Left lung (tissue), 10 donors: ENCODE data around the gene TTC7B. TPM values are rescaled to one million over a fixed set of nuclear protein-coding genes. Genes with fewer than 3 reads are reported as not detected.

Source experiments
- ATAC-seq: fragments of 200-7000 bp; cut with Tn5 transposase; one replicate; pipeline ENCODE4 v1.9.1; 2020; ENCODE audit warnings: moderate library complexity
- DNase-seq, 4 donors: peaks; one replicate each; pipeline ENCODE4 v3.0.0-alpha.2; 2013 to 2020
- H3K27ac ChIP-seq, 2 donors: fragments of 200-600 bp; sonication (generic) in 1 of 2; one replicate each; pipeline versions ENCODE4 v1.5.0 to v1.8.0; 2020 to 2021
- H3K27me3 ChIP-seq, 2 donors: fragments of 200-600 bp; sonication (generic) in 1 of 2; one replicate each; pipeline versions ENCODE4 v1.5.0 to v1.8.0; 2020 to 2021
- H3K36me3 ChIP-seq, 2 donors: fragments of 200-600 bp; sonication (generic) in 1 of 2; one replicate each; pipeline versions ENCODE4 v1.5.0 to v1.8.0; 2020 to 2021
- H3K4me1 ChIP-seq, 2 donors: fragments of 200-600 bp; one replicate each; pipeline ENCODE4 v1.8.0; 2021
- H3K4me3 ChIP-seq, 2 donors: fragments of 200-600 bp; sonication (generic) in 1 of 2; one replicate each; pipeline versions ENCODE4 v1.5.0 to v1.8.0; 2020 to 2021; ENCODE audit warnings: mild to moderate bottlenecking in 1 of 2
- H3K9me3 ChIP-seq, 2 donors: fragments of 200-600 bp; sonication (generic) in 1 of 2; one replicate each; pipeline versions ENCODE4 v1.5.0 to v1.8.0; 2020 to 2021
- intact Hi-C, 2 donors: fragments of 100-400 bp; cut with DNase I; formaldehyde crosslinking; loops; one replicate each; pipeline versions ENCODE4 v1.11.2 to v1.14.2; 2022
- polyA plus RNA-seq, 6 donors: library from polyadenylated mRNA; unstranded; fragments of 120-200 nt; gene quantifications; one replicate each; pipeline ENCODE4 v1.2.1, GENCODE V29; 2013; ENCODE audit not compliant: insufficient read length in 6 of 6
- total RNA-seq, 2 donors: library from RNA; stranded (reverse); fragmentation: NEBNext Ultra II Directional; extraction: Animal tissue kit (Norgen Biotek cat#: 25700); gene quantifications; one replicate each; pipeline ENCODE4 v1.2.1, GENCODE V29; 2021
- TF ChIP-seq, protein P1 (sequence below), 2 donors: fragments of 200-600 bp; sonication (generic) in 1 of 2; IDR thresholded peaks; one replicate each; pipeline versions ENCODE4 v1.5.0 to v1.8.0; 2021; ENCODE audit warnings: antibody characterized with exemption in 2 of 2
- donor health status: DM: no; HTN: yes; CAD: no.
- donor health status: DM: no; HTN: no; CAD: no.

Gene TTC7B
- total and polyA plus RNA-seq, 8 donors: 26.8 to 47.5 (median 39.5) TPM

DNA sequence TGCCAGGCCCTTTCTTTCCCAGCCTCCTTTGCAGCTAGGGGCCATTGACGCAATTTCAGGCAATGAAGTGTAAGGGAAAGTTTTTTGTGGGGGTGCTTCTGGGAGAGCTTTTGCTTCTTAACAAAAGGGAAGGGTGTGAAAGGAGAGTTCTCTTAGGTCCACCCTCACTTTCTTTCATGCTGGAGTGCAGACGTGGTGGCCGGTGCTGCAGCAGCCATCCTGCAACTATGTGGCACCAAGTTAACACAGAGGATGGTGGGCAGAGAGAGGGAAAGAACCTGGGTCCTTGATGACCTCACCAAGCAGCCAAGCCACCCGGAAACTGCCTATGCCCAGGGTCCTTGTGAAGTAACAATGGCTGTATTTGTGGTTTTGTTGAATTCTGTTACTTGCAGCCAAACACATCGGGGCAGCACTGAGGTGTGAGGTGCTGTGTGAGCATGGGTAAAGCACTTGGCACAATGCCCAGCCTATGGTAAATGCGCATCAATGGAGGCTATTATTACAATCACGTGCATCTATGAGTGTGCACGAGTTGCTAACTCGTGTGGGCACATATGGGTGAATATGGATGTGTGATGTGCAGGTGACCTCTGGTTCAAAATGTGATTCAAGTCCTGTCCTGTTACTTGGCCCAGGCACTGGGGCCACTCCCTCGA lies 296.8 kb downstream of the TTC7B start:
- Histone ChIP-seq H3K4me1 (peaks cover 0 to 16% of the 10 kb centered on the region in 2 donors), H3K9me3 (no peaks in the 10 kb centered on the region), H3K27ac (no peak overlapping the region), H3K27me3 (no peaks in the 10 kb centered on the region), H3K4me3 (no peak overlapping the region), H3K36me3 (no peaks in the 10 kb centered on the region)
- TF ChIP-seq, protein P1, sequence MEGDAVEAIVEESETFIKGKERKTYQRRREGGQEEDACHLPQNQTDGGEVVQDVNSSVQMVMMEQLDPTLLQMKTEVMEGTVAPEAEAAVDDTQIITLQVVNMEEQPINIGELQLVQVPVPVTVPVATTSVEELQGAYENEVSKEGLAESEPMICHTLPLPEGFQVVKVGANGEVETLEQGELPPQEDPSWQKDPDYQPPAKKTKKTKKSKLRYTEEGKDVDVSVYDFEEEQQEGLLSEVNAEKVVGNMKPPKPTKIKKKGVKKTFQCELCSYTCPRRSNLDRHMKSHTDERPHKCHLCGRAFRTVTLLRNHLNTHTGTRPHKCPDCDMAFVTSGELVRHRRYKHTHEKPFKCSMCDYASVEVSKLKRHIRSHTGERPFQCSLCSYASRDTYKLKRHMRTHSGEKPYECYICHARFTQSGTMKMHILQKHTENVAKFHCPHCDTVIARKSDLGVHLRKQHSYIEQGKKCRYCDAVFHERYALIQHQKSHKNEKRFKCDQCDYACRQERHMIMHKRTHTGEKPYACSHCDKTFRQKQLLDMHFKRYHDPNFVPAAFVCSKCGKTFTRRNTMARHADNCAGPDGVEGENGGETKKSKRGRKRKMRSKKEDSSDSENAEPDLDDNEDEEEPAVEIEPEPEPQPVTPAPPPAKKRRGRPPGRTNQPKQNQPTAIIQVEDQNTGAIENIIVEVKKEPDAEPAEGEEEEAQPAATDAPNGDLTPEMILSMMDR (IDR thresholded peaks at IDR 0.05): no peak
- ATAC-seq: no peak
- peak in 1 of 4 donors; percentile 12 for DNase-seq
- intact Hi-C loops: loop anchor here in 1 of 2 donors (10.0 kb wide), 1 partner anchor 115 kb away; no protein-coding TSS in a partner anchor

DNA sequence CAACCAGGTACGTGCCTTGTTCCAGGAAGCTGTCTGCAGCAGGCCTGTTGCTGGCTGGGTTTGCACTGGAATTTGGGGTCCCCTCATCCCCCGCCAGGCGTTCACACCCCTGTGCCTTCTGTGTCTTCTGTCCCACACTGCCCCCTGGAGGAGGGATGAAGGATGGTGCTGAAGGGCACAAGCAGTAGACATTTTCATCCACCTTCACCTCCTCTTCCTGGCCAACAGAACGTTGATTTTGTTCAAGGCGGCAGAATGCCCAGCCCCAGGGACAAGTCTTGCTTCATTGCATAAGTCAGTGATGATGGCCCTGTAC lies 297.3 kb downstream of the TTC7B start:
- H3K4me1 ChIP-seq: peaks cover 3 to 16% of the 10 kb centered on the region in 2 donors
- TF ChIP-seq, protein P1 (IDR thresholded peaks at IDR 0.05): peak in 1 of 2 donors; percentile 50

DNA sequence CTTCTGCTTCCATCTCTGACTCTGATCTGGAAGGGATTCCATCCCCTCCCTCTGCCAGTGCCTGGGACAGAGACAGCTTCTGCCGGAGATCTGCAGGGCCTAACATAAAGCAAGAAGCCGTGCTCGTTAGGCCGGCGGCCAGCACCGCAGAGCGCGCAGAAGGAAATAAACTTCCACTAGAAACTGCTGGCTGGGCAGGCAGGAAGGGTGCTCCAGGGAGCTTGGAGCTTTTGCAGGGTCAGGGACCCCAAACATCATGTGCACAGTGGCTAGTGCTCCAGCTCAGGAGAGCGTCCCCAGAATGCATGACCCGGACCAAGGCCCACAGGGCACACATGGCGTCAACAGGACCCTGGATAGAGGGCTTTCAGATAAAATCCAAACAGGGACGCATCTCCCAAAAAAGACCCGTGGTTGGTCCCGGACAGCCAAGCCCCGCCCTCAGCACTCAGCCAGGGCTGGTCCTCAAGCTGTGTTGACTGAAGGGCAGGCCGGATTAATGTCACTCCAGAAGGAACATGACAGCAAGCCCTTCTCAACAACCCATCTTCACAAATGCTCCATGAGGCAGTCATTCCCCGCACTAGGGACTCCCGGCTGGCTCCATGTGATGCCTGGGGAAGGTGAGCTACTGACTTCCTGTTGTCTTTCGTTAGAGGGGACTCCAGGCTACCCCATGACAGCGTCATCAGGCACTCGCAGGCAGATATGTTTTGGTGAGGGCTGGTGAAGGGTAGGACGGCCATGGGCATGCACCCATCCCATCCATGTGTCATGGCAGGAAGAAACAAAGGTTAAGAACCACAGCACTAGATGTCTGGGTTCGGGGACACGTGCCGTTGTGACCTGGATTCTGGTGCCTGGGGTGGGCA lies 297.9 kb downstream of the TTC7B start:
- peak in 3 of 4 donors; percentile 61 to 73 (median 68) for DNase-seq
- Histone ChIP-seq H3K4me1 (peaks cover 9 to 20% of the 10 kb centered on the region in 2 donors), H3K4me3 (no peak overlapping the region), H3K27ac (no peak overlapping the region), H3K9me3 (no peaks in the 10 kb centered on the region), H3K36me3 (no peaks in the 10 kb centered on the region), H3K27me3 (no peaks in the 10 kb centered on the region)
- ATAC-seq: no peak
- intact Hi-C loops: loop anchor here in 1 of 2 donors (10.0 kb wide), 1 partner anchor 114 kb away; no protein-coding TSS in a partner anchor
- TF ChIP-seq, protein P1 (IDR thresholded peaks at IDR 0.05): no peak

More for the DNA sequence above, 297.3 kb downstream of the TTC7B start:
- no peak overlapping the region for H3K27ac ChIP-seq
- H3K27me3 ChIP-seq: no peaks in the 10 kb centered on the region
- no peaks in the 10 kb centered on the region for H3K36me3 ChIP-seq
- ATAC-seq: peak; percentile 17
- H3K9me3 ChIP-seq: no peaks in the 10 kb centered on the region
- H3K4me3 ChIP-seq: no peak overlapping the region
- intact Hi-C loops: loop anchor here in 1 of 2 donors (10.0 kb wide), 1 partner anchor 114 kb away; no protein-coding TSS in a partner anchor
- DNase-seq: no peak

DNA sequence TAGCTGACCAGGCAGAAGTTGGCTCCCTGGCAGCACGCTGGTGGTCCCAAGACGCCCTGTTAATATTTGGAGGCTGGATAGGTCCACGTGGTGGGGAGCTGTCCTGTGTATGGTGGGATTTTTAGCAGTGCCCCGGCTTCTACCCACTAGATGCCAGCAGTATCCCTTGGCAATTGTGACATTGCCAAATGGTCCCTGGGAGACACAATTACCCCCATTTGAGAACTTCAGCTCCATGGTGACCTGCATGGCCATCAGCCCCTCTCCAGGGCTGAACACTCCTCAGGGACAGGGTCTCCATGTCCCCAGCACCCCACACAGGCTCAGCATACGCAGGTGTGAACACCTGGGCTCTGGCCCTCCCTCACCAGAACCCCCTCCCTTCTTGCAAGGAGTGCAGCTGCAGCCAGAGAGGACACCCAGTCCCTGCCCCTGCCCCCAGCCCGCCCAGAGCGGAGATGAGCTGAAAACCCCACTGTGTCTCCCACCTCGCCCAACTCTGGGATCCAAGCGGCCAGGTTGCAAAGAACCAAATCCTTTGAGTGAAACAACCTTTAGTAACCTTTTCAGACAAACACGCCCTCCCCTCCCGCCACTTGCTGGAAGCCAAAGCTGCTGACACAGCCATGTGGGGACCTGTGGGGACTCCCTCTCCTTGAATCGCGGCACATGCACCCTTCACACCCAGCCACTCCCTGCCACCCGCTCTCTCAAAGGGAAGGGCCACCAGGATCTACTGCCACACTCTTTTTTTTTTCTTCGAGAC lies 299.0 kb downstream of the TTC7B start:
- TF ChIP-seq, protein P1 (IDR thresholded peaks at IDR 0.05): no peak
- Histone ChIP-seq H3K36me3 (no peaks in the 10 kb centered on the region), H3K9me3 (no peaks in the 10 kb centered on the region), H3K27ac (no peak overlapping the region), H3K4me1 (peaks cover 17 to 28% of the 10 kb centered on the region in 2 donors), H3K27me3 (no peaks in the 10 kb centered on the region), H3K4me3 (no peak overlapping the region)
- ATAC-seq (peak; percentile 10), DNase-seq (peak in 3 of 4 donors; percentile 49 to 57 (median 53))
- intact Hi-C loops: loop anchor here in 1 of 2 donors (10.0 kb wide), 1 partner anchor 112 kb away; no protein-coding TSS in a partner anchor
